Stromal cell of bone marrow (primary cell): ENCODE results near the gene PGA5.
"Not testable (repeated sequence)": the region's sequence is repeated elsewhere in the genome, so short reads cannot be mapped to it uniquely, and the experiment has no call there.

Experiments
- DNase-seq: peaks from one replicate; pipeline ENCODE4 v3.0.0-alpha.2; 2012; ENCODE audit warnings: low read depth

PGA5 gene

GRCh38 chr11:61240875-61241274, at the start of gene PGA5:
TSS of gene PGA5 (plus strand) at chr11:61241175. CDS start at chr11:61241227, 52 bp downstream.
- not testable (repeated sequence) for DNase-seq

DNA sequence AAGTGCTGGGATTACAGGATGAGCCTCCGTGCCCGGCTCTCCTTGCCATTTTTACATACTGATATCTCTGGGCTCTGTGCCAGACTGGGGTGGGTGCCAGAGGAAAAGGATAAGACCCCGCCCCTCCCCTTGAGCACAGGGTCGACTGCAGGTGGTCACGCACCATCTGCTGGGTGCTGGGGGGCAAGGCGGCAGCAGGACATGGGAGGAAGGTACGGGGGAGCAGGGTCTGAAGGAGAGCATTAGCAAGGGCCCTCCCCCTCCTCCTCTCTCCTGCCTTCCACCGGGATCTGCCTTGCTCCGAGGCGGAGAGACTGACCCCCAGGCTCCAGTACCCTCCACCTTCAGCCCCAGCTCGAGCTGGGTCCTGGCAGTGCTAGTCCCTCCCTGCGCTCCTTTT, 47.4 kb upstream of the PGA5 start:
- DNase-seq, result no peak

GRCh38 chr11:61194169-61194671, 46.8 kb upstream of the PGA5 start:
- no peak for DNase-seq

DNA sequence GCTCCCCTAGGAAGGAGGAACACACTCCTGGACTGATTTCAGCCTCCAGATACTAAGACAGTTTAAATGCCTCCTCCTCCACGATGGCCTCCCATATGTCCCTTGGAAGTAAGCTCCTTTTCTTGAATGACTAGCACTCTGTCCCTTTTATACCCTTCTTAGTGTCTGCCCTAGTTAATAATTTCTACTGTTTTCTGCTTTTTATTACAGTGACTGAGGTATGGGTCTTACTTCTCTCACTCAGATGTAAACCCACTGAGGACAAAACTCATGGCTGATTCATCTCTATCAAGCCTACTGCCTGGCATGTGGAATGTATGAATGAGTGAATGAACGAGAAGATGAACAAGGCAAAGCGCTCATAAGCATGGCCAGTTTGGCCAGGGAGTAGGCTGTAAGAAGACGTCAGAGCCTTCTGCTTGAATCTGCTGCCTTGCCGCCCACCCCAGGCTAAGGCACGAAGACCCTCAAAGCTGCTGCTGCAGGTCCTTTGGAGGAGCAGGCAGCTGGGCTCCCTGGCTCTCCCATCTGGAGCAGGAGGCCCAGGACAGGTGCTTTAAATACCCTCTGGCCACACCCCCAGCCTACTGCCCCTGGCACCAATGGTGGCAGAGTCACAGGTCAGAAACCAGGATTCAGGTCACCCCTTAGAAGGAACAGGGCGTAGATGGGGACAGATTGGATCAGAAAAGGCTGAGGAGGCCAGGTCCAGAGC, 45.8 kb upstream of the PGA5 start:
- no peak for DNase-seq

DNA sequence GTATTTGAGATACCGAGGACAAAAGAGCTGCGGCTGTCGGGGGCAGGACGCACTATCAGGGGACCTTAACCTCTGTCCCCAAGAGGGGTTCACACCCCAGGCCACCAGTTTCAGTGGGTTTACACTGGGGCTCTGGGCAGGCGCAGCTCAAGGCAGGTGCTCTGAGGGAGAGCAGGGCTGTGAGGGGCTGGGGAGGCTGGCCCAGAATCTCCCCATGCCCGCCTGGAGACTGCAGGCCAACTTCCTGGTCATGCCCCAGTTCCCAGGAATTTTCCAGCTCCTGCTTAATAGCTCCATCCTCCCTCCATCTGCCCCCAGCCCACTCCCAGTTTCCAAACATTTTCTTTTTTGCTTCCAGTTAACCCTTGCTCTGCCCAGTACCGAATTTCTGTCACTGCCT, 45.3 kb upstream of the PGA5 start:
- no peak for DNase-seq

GRCh38 chr11:61198361-61198760, 42.6 kb upstream of the PGA5 start:
- no peak for DNase-seq

DNA sequence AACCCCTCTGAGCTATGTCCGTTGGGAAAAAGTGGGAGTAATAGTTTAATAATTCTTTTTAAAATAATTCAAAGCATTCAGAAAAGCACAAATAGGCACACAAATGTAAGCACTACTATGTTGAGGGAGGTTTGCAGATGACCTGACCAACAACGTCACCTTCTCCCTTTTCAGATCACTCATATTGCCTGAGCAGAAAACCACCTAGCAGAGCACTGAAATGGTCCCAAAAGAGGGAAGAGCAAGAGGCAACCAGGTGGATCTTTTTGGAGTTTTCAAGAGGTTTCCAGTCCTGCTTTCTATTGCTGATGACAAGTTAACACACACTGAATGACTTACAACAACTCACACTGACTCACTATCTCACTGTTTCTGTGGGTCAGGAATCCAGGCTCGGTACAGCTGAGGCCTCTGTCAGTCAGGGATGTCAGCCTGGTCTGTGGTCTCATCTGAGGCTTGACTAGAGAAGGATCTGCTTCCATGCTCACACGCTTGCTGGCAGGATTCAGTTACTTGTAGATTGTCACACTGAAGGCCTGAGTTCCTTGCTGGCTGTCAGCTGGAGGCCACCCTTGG, 41.9 kb upstream of the PGA5 start:
- no peak for DNase-seq

DNA sequence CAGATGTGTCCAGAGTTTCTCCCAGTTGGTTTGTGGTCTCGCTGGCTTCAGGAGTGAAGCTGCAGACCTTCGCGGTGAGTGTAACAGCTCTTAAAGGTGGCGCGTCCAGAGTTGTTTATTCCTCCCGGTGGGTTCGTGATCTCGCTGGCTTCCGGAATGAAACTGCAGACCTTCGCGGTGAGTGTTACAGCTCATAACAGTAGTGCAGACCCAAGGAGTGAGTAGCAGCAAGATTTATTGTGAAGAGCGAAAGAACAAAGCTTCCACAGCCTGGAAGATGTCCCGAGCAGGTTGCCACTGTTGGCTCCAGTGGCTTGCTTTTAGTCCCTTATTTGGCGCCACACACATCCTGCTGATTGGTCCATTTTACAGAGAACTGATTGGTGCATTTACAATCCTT, 39.5 kb upstream of the PGA5 start:
- DNase-seq, result no peak

GRCh38 chr11:61202950-61203746, 37.8 kb upstream of the PGA5 start, which contains the start of gene PGA3:
TSS of gene PGA3 (plus strand) at chr11:61203515. CDS start at chr11:61203565, 50 bp downstream.
- not testable (repeated sequence) for DNase-seq

DNA sequence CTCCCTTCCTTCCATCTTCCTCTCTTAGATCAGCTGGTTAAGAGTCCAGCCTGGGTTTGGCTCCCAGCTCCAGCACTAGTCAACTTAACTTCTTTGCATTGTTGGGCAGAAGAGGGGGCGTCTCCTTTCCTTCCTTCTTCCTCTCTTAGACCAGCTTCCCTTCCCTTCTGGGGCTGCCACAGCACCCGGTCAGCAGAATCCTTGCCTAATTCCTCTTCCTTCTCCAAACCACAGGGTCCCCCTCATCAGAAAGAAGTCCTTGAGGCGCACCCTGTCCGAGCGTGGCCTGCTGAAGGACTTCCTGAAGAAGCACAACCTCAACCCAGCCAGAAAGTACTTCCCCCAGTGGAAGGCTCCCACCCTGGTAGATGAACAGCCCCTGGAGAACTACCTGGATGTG, 37.1 kb upstream of the PGA5 start:
- not testable (repeated sequence) for DNase-seq

DNA sequence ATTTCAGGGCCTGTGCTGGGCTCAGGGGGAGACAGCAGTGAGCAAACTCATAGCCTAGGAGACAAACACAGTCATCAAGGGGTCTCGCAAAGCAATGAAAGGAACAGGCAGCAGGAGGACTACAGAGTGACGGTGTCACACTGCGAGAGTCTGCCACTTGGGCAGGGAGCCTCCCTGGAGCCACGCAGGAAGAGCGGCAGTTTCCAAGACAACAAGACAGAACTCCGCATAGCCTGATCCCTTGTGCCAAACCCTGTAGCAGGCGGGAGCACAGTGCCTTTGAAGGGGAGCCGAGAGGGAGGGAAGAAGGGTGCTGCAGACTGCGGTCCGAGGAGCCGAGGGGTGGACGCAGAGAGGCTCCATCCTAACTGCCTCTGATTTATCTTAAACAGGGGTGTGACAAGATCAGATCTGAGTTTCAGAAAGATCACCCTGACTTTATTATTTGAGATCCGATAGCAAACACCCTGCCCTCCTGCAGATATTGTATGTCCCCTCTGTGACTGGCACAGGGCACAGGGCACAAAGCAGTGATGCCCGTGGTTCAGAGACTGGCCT, 36.4 kb upstream of the PGA5 start:
- DNase-seq, result not testable (repeated sequence)

GRCh38 chr11:61207636-61208310, 33.2 kb upstream of the PGA5 start:
- DNase-seq, result not testable (repeated sequence)

DNA sequence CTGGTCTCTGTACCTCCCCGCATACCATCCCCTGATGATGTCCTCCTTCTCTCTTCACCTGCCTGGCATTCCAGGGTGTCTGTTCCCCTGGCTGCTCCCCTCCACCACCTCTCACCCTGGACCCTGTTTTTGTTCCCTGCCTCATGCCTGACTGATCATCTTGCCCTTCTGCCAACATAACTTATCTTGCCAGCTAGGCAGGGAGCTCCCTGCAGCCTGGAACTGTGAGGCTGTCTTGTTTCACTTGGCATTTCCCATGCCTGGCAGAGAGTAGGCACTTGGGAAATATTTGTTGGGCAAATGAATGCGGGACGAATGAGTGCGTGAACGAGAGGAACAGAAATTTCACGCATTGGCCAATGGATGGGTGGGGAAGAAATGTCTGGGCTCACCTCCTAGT, 30.3 kb upstream of the PGA5 start:
- DNase-seq, result not testable (repeated sequence)

DNA sequence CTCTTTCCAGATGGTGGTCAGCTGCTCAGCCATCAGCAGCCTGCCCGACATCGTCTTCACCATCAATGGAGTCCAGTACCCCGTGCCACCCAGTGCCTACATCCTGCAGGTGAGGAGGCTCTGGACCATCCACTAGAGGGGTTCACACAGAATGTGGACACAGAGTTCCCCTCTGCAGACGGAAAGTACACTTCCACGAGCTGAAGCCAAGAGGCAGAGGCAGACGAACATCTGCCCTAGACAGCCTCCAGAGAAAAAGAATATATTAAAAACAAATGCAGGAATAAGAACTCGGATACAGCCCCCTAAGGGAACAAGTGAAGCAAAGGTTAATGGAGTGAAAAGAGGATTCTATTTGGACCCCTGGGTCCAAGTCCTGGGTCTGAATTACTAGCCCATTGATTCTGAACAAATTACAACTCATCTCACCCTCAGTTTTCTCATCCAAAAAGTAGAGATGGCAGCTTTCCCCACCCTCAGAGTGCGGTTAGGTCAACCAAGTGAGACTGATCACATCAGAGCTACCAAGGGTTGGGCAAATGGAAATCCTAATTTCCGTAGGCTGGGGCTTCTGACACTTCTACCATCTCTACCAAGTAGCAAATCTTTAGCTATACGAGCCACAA, 29.5 kb upstream of the PGA5 start:
- not testable (repeated sequence) for DNase-seq

DNA sequence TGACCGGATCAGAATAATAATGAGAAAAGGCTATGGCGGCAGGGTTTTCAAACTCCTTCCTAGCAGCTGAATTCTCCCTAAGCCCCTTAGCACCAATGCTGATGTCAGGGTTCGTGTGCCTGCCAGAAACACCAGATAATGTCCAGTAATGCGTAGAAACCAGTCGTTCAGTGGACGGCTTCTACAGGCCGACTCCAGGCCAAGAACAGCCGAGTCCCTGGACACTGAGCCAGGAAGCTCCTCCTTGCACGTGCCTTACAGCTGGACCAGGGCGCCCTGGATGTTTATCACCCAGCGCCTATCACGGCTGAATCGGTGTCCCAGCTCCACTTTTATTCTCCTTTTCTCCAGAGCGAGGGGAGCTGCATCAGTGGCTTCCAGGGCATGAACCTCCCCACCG, 28.8 kb upstream of the PGA5 start:
- not testable (repeated sequence) for DNase-seq

DNA sequence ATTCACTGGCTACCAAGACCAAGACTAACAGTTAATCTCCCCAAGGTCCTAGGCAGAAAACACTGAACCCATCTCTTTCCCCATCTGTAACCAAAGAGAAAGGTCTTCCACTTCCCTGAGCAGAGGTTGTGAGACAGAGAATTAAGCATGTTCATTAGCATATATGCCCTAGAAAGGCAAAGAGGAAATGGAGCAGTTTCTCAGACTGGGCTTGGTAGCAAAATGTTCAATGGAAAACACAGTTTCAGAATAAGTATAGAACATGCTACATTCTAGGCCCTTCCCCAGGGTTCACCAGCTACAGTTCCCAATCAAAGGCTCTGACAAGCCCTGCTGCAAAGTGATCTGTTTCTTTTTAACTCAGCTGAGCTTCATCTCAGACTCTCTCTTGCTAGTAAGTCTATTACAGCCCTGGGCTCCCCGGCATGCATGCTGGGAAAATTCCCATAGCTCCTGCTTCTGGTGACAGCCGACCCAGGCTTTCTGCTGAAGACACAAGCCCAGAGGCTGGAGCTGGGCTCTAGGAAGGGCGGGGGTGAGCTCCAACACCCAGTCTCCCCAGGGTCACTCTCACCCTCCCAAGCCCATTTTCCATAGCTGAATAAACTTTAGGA, 27.2 kb upstream of the PGA5 start:
- DNase-seq, result not testable (repeated sequence)

- DNase-seq, result not testable (repeated sequence)
Observed at GRCh38 chr11:61218306-61218705, 22.7 kb upstream of the PGA5 start.

DNA sequence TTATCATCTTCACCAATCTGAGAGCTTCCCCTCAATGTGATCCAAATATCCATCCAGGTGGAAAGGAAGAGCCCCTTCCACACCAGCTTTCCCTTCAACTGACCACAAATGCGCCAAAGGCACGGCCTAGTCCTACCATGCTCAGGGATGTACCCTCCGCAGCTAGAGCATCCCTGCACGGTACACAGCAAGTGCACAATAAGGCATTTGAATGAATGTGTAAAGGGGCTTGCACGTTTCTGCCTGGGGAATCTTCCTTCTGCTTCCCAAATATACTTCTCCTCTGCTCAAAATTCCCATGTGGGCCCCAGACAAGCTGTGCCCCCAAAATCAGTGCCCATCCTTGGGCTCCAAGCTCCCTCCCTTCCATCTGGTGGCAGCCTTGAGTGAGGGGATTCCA, 22.0 kb upstream of the PGA5 start:
- not testable (repeated sequence) for DNase-seq

DNA sequence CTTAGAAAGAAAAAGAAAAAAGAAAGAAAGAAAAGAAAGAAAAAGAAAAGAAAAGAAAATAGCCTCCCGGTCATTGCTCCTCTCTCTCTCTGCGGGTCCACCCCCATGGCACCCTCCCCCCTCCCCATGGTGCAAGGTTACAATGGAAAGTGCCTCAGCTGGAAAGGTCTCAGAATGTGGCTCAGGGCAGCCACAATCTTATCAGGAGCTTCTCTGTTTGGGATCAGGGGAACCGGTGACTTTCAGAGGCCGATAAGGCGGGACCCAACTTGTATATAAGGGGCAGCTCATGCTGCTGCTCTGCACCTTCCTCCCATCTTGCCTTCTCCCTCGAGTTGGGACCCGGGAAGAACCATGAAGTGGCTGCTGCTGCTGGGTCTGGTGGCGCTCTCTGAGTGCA, 18.9 kb upstream of the PGA5 start, which contains the start of gene PGA4:
Gene PGA4 (plus strand): TSS at position 301 of the 400 bp plus-strand sequence. CDS start 54 bp downstream, at position 355.
- not testable (repeated sequence) for DNase-seq

DNA sequence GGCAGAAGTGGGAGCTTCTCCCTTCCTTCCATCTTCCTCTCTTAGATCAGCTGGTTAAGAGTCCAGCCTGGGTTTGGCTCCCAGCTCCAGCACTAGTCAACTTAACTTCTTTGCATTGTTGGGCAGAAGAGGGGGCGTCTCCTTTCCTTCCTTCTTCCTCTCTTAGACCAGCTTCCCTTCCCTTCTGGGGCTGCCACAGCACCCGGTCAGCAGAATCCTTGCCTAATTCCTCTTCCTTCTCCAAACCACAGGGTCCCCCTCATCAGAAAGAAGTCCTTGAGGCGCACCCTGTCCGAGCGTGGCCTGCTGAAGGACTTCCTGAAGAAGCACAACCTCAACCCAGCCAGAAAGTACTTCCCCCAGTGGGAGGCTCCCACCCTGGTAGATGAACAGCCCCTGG, 18.3 kb upstream of the PGA5 start:
- not testable (repeated sequence) for DNase-seq
